Measurements from ENCODE around the gene SHISA9. TPM values are rescaled to one million over a fixed set of nuclear protein-coding genes. Genes with fewer than 3 reads are reported as not detected.

Gene SHISA9
- total RNA-seq, 1 experiment from 2014 or later: 0.06 TPM

DNA sequence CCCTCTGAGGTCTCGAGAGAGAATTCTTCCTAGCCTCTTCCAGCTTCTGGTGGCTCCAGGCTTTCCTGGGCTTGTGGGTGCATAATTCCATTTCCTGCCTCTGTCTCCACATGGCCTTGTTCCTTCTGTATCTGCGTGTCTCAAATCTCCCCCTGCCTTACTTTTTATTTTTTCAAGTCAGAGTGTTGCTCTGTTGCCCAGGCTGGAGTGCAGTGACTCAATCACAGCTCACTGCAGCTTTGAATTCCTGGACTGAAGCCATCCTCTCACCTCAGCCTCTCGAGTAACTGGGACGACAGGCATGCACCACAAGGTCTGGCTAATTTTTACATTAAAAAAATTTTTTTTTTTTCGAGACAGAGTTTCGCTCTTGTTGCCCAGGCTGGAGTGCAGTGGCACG, 120.6 kb downstream of the SHISA9 start:
- DNase-seq (ENCODE audit: low spot score): no peak

DNA sequence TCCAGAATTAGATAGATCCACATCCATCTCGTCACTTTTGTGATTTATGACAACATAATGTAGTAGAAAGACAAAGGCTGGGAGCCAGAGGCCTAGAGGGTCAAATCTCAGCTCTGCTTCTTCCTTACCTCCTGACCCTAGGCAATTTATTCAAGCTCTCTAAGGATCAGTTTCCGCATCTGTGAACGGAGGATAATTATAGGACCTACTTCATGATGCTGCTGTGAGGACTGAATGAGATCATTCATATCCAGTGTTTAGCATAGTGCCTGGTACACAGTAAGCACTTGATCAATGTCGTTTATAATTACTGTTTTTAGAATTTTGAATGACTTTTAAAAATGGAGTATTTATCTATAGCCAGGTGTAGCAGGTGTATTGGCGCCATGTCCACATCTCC, 128.4 kb downstream of the SHISA9 start:
- no peak for DNase-seq (ENCODE audit: low spot score)

DNA sequence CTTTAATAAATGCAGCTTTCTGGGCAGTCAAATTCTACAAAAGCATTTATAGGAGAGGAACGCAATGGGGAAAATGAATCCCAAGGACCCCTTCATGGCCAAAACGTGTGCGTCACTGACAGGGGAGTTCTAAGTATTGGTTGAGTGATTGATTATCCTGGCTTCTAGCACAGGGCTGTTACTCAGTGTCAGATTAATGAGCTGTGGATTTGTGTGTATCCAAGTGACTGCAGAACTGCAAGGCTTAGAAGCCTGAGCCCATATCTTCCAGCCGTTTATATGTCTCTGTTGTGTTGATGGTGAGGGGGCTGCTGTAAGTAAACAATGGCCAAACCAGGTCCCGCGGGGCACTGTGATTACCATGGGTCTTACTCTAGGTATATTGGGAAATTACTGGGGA, 129.4 kb downstream of the SHISA9 start:
- no peak for DNase-seq (ENCODE audit: low spot score)

DNA sequence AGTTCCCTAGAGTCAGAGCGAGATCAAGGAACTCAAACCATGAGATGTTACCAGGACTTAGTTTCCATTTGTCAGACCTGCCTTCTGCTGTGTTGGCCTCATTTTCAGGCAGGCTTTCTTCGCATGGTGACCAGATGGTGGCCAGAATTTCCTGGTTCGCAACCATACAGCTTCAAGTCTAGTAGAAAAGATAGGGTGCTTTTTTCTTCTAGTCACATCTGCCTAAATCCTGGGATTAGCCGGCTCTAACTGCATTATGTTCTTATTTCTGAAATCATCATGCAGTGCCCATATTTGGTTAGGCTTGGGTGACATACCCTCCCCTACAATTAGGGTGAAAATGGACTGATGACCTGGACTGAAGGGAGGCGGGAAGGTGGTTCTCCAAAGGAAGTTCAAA, 131.5 kb downstream of the SHISA9 start:
- no peak for DNase-seq (ENCODE audit: low spot score)

DNA sequence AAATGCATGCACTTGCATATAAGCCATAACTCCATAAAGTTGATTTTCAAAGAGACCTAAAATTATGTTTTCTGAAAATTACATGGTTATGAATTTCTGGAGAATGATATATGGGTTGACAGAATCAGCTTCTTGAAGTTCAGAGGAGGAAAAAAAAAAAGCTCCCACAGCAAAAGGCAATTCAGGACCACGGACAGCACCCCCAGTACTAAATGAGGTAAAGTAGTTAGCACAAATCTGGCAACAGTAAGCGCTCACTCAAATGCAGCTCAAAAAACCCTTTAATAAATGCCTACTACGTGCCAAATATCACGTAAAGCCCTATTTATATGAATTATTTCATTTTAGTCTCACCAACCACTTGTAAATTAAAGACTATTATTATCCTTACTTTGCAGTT, 135.2 kb downstream of the SHISA9 start:
- no peak for DNase-seq (ENCODE audit: low spot score)

DNA sequence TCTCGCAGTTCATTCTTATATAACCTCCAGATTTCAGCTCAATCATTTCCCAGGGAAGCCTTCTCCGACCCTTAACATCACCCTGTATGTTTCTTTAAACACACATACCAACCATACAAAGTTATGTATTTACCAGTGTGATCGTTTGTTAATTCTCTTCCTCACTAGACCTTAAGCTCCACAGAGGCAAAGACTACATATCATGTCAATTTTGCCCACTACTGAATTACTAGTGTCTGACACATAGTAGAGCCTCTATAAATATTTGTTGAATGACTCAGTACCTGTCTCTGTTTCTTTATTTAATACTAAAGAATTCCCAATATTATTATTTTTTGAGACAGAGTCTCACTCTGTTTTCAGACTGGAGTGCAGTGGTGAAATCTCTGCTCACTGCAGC, 137.2 kb downstream of the SHISA9 start:
- no peak for DNase-seq (ENCODE audit: low spot score)

DNA sequence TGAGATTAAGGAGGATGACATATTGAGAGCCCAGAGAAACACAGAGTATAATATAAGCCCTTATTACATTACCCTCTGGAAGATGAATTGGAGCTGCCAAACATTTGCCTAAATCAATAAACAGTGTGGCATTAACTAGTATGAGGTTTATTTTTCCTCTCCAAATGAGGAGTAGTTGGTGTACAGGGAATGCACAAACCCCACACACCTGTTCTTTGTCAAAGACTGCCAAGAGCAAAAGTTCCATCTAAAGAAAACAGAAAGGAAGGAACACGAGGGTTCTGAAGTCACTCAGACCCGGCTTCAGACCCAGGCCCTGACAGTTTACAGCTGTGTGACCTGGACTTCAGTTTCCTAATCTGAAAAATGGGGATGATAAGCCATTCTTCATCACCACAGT, 138.1 kb downstream of the SHISA9 start:
- no peak for DNase-seq (ENCODE audit: low spot score)

DNA sequence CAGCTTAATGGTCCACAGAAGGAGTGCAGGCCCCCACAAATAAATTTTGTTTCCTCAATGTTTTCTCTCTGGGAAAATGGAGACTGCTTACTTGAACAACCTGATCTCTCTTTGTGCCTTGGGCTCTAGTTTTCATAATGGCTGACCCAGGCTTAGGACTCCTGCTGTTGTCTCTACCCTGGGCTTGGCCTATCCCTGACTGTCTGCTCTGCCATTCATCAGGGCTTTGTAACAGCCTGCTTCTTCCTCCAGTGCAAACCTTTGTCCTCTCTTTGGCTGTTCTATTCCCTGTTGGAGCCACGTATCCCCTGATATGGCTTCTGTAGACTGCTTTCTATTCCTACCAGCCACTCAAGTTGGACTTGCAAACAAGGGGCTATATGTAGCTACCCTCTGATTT, 139.8 kb downstream of the SHISA9 start:
- DNase-seq (ENCODE audit: low spot score): no peak

DNA sequence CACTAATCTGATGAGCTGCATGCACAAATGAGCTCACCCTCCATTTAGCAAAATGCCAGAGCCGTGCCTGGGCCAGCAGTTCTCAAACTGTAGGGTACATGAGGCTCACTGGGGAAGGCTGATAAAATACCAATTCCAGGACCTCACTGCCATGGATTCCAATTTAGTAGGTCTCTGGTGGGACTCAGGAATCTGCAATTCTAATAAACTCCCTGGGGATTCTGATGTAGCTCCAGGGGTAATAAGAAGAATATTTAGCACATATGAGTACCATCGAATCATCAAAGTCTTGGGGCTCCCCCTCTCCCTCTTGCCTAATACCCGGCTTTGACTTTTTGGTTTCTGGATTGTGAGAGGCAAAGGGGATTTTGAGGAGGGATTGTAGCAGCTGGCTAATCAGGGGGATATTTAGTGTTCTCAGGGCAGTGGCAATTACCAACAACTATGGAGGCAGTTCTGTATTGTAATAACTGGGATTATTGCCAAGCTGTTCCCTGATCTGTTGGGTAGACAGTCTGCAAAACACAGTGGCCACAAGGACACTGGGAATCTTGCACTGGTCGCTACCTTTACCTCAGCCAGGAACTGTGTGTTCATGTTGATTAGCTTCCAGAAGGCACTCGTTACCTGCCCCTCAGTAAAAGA, 140.4 kb downstream of the SHISA9 start:
- DNase-seq (ENCODE audit: low spot score): no peak

DNA sequence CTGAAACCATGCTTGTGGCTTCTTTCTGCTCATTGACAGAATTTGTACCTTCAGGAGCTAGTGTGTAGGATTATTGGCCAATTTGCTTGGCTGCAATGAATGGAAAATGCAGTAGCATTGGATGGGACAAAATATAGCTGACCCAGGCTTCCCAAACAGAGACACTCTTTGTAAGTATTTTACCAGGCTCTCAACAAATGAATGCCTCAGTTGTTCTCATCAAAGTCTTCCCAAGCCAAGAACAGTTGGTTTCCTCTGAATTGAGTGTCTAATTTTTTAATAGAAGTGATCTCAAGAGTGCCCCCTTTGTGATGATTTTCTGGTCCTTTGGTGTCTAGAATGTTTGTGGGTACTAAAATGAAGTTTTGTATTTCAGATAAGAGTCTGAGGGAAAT, 140.9 kb downstream of the SHISA9 start:
- DNase-seq (ENCODE audit: low spot score): no peak

DNA sequence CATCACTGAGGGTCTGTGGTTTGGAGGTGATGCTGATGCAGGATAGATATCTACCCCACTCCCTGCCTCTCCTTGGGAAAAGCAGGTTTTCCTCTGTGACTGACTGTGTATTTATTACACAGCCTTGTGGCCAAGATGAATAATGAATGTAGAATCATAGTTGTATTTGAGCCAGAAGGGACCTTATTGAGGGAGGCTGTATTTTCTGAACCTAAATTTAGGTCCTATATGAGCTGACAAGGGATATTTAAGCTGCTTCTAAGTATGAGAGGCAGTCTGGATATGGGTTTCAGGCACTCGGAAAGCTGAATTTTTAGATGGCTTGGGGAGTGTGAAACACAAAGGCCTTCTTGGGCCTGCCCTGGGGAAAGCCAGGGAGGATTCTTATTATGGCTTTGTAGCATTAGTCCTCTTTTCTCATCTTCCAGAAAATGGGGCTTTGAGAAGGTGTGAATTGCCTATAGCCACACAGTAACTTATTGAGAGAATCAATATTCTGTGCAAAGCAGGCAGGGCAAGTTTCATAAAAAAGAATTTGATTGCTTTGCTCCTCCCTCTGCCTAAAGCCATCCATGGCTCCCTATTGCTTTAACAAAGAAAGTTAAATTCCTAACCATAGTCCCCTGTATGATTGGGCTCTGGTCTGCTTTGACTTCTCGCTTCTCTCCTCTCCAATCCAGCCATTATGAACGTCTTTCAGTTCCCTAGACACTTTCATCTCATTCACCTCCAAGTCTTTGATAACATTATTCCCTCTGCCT, 144.8 kb downstream of the SHISA9 start:
- no peak for DNase-seq (ENCODE audit: low spot score)

DNA sequence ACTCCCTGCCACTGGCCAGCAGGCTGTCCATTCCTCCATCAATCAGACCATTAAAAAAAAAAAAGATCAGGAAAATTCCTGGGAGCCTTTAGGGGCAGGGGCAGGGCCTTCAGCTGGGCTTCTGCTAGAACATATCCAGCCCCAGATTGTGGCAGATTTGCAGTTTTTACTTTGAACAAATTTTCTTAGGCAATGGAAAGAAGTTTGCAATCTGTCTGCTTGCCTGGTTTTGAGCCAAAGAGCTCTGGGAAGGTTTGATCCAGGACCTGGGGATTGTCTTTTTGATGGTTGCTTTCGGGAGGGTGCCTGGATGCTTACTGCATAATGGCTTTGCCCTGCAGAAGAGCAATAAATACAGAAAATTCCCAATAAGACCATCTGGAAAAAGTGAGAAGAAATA, 145.9 kb downstream of the SHISA9 start:
- no peak for DNase-seq (ENCODE audit: low spot score)

DNA sequence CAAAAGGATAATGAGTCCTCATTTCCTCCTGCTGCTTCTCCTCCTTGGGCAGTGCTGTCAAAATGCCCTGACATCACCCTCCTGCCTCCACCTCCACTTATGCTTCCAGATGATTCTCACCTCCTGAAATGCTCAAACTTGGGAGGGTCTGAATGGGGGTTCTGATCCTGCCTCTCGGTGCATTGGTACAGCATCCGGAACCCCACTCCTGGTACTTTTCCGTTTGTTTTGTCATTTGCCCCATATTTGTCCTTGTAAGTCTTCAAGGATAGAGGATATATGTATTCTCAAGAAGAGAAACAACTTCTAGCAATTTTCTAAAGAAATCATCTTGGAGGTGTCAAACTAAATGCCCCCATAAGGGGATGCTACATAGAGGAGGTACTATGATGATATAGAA, 148.3 kb downstream of the SHISA9 start:
- DNase-seq (ENCODE audit: low spot score): no peak

DNA sequence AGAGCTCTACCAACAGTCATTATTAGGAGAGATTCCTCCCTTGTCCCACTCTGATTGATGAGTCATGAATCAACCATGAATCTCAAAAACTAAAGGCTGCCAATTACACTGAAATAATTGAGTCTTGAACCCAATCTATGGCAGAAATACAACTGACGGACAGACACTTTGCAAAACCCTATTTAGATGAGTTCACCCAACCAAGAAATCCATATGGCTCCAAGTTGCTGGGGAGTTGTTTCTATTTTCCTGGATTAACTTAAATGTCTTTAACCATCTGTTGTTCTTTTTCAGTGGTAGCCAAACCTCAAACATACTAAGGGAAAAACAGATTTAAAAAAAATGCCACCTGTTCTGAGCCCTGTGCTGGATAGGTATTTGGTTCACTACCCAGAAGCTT, 151.0 kb downstream of the SHISA9 start:
- no peak for DNase-seq (ENCODE audit: low spot score)

DNA sequence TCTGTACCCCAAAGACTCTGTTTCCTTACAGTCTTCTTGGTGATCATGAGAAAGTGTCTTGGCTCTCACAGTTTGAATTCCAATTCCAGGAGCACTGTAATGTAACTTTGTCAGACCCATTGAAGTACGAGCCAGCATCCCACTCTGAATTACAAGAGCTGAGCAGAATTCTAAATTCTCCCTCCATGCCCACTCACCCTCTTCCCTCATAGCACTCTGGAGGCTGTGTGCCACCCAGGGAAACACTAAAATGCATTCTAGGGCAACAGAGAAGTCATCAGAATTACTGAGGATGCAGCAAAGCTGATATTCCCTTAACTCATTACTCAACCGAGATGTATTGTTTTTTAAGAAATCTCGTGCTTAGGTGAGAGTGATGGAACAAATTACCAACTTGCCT, 154.1 kb downstream of the SHISA9 start:
- no peak for DNase-seq (ENCODE audit: low spot score)

DNA sequence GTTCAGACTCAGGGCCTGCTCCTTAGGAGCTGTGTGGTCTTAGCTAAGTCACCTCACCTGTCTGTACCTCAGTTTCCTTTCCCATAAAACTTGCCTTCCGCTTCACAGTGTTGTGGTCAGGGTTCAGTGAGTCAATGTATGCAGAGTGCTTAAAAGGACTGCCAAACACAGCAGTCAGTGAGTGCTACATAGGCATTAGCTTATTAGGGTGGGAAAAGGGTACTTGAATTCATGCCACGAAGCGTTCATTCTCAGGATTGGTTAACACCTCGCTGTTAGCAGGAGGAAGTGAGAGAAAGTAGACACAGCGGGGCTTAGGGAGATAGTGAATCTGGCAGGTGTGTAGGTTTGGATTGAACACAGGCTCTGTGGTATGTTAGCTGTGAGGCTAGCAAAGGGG, 155.2 kb downstream of the SHISA9 start:
- no peak for DNase-seq (ENCODE audit: low spot score)

DNA sequence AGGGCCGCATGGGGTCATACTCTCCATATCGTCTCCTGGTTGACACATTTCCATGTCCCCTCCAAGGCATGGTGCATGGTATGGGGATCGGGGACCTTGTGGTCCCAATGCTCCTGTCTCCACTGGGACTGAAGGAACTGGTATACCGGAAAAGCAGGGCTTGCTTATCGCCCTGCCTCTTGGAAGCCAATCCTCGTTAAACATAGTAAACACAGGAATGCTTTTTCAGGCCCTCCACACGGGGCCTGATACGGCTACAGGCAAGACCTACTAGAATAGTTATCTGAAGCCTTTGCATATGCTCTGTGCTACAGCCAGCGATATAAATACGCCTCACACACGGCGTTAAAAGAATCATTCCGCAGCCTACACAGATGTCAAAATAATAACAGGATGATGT, 159.5 kb downstream of the SHISA9 start:
- DNase-seq (ENCODE audit: low spot score): no peak

DNA sequence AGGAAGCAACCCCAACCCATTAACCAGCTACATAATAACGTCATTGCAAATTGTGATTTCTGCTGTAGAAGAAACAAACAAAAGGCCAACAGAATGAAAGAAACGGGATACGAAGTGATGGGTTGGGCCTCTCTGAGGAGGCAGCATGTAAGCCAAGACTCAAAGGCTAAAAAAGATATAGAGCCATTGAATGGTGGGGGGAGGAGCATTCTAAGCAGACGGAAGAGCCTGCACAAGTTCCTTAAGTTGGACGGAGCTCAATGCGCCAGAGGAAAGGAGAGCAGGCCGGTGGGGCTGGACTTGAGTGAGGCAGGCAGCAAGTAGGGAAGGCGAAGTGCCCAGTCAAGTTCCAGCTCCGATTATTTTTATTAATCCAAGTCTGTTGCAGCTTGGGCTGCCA, 160.3 kb downstream of the SHISA9 start:
- DNase-seq (ENCODE audit: low spot score): no peak

DNA sequence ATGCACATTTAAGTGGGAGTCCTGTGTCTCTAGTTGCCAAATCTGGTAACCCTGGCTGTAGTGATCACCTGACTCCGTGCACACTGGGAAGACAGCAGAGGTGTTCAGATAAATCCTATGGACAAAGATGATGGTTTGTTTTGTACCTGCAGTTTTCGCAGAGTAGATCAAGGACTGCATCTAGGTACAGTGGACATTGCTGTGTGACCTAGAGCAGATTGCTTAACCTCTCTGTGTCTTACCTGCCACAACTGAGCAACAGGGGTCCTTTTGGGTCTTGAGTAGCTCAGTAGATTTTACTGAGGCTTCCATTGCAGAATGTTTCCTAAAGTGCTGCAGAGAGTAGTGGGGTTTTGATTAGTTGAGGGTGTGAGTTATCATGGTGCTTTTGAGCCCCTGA, 160.8 kb downstream of the SHISA9 start:
- DNase-seq (ENCODE audit: low spot score): no peak

DNA sequence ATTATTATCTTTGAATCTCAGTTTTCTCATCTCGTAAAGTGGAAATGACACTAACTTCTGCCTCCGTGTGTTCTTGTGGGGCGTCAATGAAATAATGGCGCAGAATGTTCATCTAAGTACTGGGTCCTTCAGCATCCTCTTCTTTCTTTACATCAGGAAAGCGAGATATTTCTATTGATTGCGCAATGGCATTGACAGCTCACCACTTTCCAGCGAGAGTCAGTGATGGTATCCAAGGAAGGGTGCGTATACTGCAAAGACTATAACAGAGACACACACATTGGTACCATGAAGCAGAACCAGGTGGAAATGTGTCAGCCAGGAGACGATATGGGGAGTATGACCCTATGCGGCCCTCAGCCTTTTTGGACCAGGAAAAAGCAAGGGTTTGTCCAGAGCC, 162.1 kb downstream of the SHISA9 start:
- no peak for DNase-seq (ENCODE audit: low spot score)

DNA sequence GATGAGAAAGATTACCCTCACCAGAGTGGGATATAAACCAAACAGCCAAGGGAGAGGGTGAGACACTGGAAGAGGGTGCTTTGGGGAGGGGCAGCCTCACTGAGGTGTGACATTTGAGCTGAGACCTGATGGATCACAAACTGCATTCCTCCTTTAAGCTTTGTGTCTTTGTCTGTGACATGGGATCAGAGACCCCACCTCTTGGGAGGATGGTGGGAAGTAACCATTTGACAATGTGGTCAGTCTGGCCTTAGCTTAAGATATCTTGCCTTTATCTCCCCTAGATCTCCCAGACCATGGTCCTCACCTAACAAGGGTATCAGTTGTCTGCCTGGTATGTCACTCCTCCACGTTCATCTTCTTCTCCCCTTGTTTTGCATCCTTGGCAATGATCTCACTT, 163.4 kb downstream of the SHISA9 start:
- no peak for DNase-seq (ENCODE audit: low spot score)

DNA sequence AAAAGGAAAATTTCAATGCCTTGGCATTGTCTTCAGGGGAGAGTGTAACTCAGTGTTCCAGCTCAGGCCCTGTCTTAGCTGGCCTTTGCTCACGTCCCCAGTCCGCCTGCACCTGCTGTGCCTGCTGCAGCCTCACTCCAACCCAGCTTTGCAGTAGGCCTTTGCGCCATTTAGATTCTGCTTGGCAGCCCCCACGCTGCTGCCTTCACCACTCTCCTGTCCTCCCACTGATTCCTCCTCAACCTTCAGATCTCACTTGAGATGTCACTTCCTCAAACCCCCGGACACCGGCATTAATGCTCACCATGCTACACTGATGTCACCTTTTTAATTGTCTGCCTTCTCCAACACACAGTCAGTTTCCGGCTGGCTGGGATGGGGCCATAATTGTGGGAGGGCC, 166.2 kb downstream of the SHISA9 start:
- DNase-seq (ENCODE audit: low spot score): no peak

DNA sequence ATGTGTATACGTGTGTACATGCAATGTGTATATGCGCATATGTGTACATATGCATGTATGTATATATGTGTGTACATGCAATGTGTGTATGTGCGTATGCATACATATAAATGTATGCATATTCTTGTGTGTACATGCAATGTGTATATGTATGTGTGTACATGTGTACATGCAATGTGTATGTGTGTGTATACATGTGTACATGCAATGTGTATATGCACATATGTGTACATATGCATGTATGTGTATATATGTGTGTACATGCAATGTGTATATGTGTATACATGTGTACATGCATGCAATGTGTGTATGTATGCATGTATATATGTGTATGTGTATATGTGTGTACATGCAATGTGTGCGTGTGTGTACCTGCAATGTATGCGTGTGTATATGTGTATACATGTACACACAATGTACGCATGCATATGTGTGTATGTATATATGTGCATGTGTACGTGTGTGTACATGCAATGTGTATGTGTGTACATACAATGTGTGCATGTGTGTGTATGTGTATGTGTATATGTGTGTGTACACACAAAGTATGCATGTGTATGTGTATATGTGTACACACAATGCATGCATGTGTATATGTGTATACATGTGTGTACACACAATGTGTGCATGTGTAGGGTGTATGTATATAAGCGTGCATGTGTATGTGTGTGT, 167.7 kb downstream of the SHISA9 start:
- no peak for DNase-seq (ENCODE audit: low spot score)
